A549 (cell line): Measurements from ENCODE around the gene HSPB7. TPM values are rescaled to one million over a fixed set of nuclear protein-coding genes. Genes with fewer than 3 reads are reported as not detected.

ENCODE experiments used
- ATAC-seq, 2 experiments: fragments of 200-7000 bp in 1 of 2; fragments of >200 bp in 1 of 2; cut with Nextera tagmentation in 1 of 2; cut with Tn5 transposase in 1 of 2; 3 replicates each; pipeline versions ENCODE4 v1.8.0 to v1.9.1; 2018 to 2020; ENCODE audit warnings: mild to moderate bottlenecking in 1 of 2, moderate library complexity in 1 of 2
- CTCF ChIA-PET: fragments of 300-600 bp; sonication (Branson Sonifier 250); formaldehyde crosslinking; extraction: SDS; loops from one replicate; lab custom pipeline; 2021; ENCODE audit warnings: antibody characterized with exemption, inconsistent platforms; lab: Yijun Ruan, JAX
- POLR2A ChIA-PET: fragments of 350-600 bp; formaldehyde crosslinking; extraction: SDS; loops from one replicate; lab custom pipeline; 2021; ENCODE audit warnings: antibody characterized with exemption, inconsistent platforms; lab: Yijun Ruan, JAX
- DNase-seq, 2 experiments: peaks; one replicate each; pipeline versions ENCODE4 v3.0.0 to v3.0.0-alpha.2; 2011 to 2016; ENCODE audit warnings: low read depth in 1 of 2, low spot score in 1 of 2
- FAIRE-seq: peaks from 2 replicates; lab custom pipeline; 2011; peaks lifted over from hg19 to GRCh38; lab: Jason Lieb, UNC
- H3K27ac ChIP-seq, 2 experiments: fragments of >200 bp; sonication (Bioruptor Twin); formaldehyde crosslinking; 3 replicates each; pipeline ENCODE4 v1.5.1; 2016 to 2017
- H3K4me1 ChIP-seq: fragments of >200 bp; sonication (Bioruptor Twin); formaldehyde crosslinking; 3 replicates; pipeline ENCODE4 v1.6.1; 2016
- H3K4me2 ChIP-seq: fragments of >200 bp; sonication (Bioruptor Twin); formaldehyde crosslinking; 3 replicates; pipeline ENCODE4 v1.6.1; 2016
- H3K4me3 ChIP-seq: fragments of >200 bp; sonication (Bioruptor Twin); formaldehyde crosslinking; 3 replicates; pipeline ENCODE4 v1.5.1; 2016
- H3K9me3 ChIP-seq: fragments of >200 bp; sonication (Bioruptor Twin); formaldehyde crosslinking; 3 replicates; pipeline ENCODE4 v1.6.1; 2016
- CBX2 ChIP-seq: fragments of 200-600 bp; sonication (generic); IDR thresholded peaks from 2 replicates; pipeline ENCODE4 v1.6.1; 2016; ENCODE audit warnings: low read depth, mild to moderate bottlenecking, borderline replicate concordance
- EHF ChIP-seq: fragments of 250-450 bp; sonication (Bioruptor Pico); IDR thresholded peaks from 2 replicates; pipeline ENCODE4 v1.5.0; 2020; ENCODE audit warnings: mild to moderate bottlenecking
- ELK1 ChIP-seq: fragments of 150-350 bp; IDR thresholded peaks from 2 replicates; pipeline ENCODE4 v1.6.1; 2014; ENCODE audit warnings: low read depth, mild to moderate bottlenecking, low read length
- FOSL2 ChIP-seq, 2 experiments: fragments of 450-650 bp in 1 of 2; fragments of >200 bp in 1 of 2; sonication (Bioruptor Twin) in 1 of 2; formaldehyde crosslinking; IDR thresholded peaks; 2 replicates each; pipeline versions ENCODE4 v1.5.0 to v1.6.1; 2016 to 2020; ENCODE audit warnings: mild to moderate bottlenecking in 1 of 2, moderate library complexity in 1 of 2
- HDAC2 ChIP-seq: fragments of 200-600 bp; sonication (generic); IDR thresholded peaks from 2 replicates; pipeline ENCODE4 v1.6.1; 2016
- HES2 ChIP-seq: fragments of >200 bp; sonication (Bioruptor Twin); formaldehyde crosslinking; IDR thresholded peaks from 2 replicates; pipeline ENCODE4 v1.6.1; 2016
- HMGXB4 ChIP-seq: fragments of 250-450 bp; sonication (Bioruptor Pico); IDR thresholded peaks from 2 replicates; pipeline ENCODE4 v1.5.0; 2021; ENCODE audit warnings: mild to moderate bottlenecking, moderate library complexity, borderline replicate concordance
- HOXB13 ChIP-seq: fragments of 250-450 bp; sonication (Bioruptor Pico); IDR thresholded peaks from 2 replicates; pipeline ENCODE4 v1.5.0; 2020; ENCODE audit warnings: low read depth, mild to moderate bottlenecking, moderate library complexity
- JUNB ChIP-seq: fragments of >200 bp; sonication (Bioruptor Twin); formaldehyde crosslinking; IDR thresholded peaks from 2 replicates; pipeline ENCODE4 v1.6.1; 2016
- KDM5A ChIP-seq: fragments of 200-600 bp; sonication (generic); IDR thresholded peaks from 2 replicates; pipeline ENCODE4 v1.6.1; 2016; ENCODE audit warnings: antibody characterized with exemption, mild to moderate bottlenecking
- NR3C1 ChIP-seq: fragments of >200 bp; sonication (Bioruptor Twin); formaldehyde crosslinking; IDR thresholded peaks from 3 replicates; pipeline ENCODE4 v1.6.1; 2017
- PHF8 ChIP-seq: fragments of 200-600 bp; sonication (generic); IDR thresholded peaks from 2 replicates; pipeline ENCODE4 v1.6.1; 2016; ENCODE audit warnings: low read depth, mild to moderate bottlenecking, antibody characterized with exemption, moderate library complexity, borderline replicate concordance
- POLR2A ChIP-seq: IDR thresholded peaks from 2 replicates; pipeline ENCODE4 v1.6.1; 2012; ENCODE audit warnings: mild to moderate bottlenecking, low read length
- POLR2AphosphoS2 ChIP-seq: conservative IDR thresholded peaks from 2 replicates; pipeline ENCODE4 v1.6.1; 2012; ENCODE audit warnings: low read length, improper control_type of control experiment, inconsistent platforms
- RAD21 ChIP-seq, 2 experiments: fragments of >200 bp in 1 of 2; sonication (Bioruptor Twin) in 1 of 2; formaldehyde crosslinking in 1 of 2; IDR thresholded peaks in 1 of 2; conservative IDR thresholded peaks in 1 of 2; 2 replicates in 1 of 2; 3 replicates in 1 of 2; pipeline ENCODE4 v1.6.1; 2012 to 2018; ENCODE audit warnings: inconsistent platforms in 1 of 2
- RARB ChIP-seq: fragments of 250-450 bp; sonication (Bioruptor Pico); IDR thresholded peaks from 2 replicates; pipeline ENCODE4 v1.8.0; 2021; ENCODE audit warnings: mild to moderate bottlenecking, moderate library complexity
- REST ChIP-seq: fragments of 200-600 bp; sonication (generic); IDR thresholded peaks from 2 replicates; pipeline ENCODE4 v1.6.1; 2016; ENCODE audit warnings: antibody characterized with exemption, mild to moderate bottlenecking, moderate library complexity
- RNF2 ChIP-seq: fragments of 200-600 bp; sonication (generic); IDR thresholded peaks from 2 replicates; pipeline ENCODE4 v1.6.1; 2016; ENCODE audit warnings: low read depth, mild to moderate bottlenecking, antibody characterized with exemption, moderate library complexity, borderline replicate concordance
- SMC3 ChIP-seq: fragments of >200 bp; sonication (Bioruptor Twin); formaldehyde crosslinking; IDR thresholded peaks from 3 replicates; pipeline ENCODE4 v1.6.1; 2018; ENCODE audit warnings: inconsistent platforms
- TFCP2L1 ChIP-seq: fragments of 250-450 bp; sonication (Bioruptor Pico); IDR thresholded peaks from 2 replicates; pipeline ENCODE4 v1.5.0; 2021; ENCODE audit warnings: mild to moderate bottlenecking
- USF2 ChIP-seq: fragments of 450-650 bp; IDR thresholded peaks from 2 replicates; pipeline ENCODE4 v1.6.1; 2014; ENCODE audit warnings: antibody characterized with exemption
- ZFP36 ChIP-seq: fragments of 450-650 bp; IDR thresholded peaks from 2 replicates; pipeline ENCODE4 v1.6.1; 2014; ENCODE audit warnings: borderline replicate concordance; ENCODE audit not compliant: partially characterized antibody
- ZNF302 ChIP-seq: fragments of 250-450 bp; sonication (Bioruptor Pico); IDR thresholded peaks from 2 replicates; pipeline ENCODE4 v1.9.0; 2021; ENCODE audit warnings: inconsistent platforms, mild to moderate bottlenecking, moderate library complexity
- WGBS: methylation state at CpG from one replicate; pipeline ENCODE4 v1.1.6; 2017; ENCODE audit errors: missing lambda C conversion rate; 5-methylcytosine and 5-hydroxymethylcytosine counted together
- polyA plus RNA-seq, 4 experiments: library from polyadenylated mRNA; depleted of rRNA in 3 of 4; stranded (reverse); fragments of >200 nt; fragmentation: RNase III in 1 of 4; extraction: RNeasy Plus Mini Kit Qiagen cat#74134 plus additional on column Dnase treatment in 1 of 4; gene quantifications; 2 replicates in 3 of 4; 3 replicates in 1 of 4; pipeline ENCODE4 v1.2.3, GENCODE V29; 2011 to 2017

Gene HSPB7
- polyA plus RNA-seq, 2 of the 4 experiments (the other 2 are of a cell fraction) = not detected

GRCh38 chr1:16065269-16065576, 47.4 kb upstream of the HSPB7 start:
- Histone ChIP-seq H3K27ac (no peak overlapping the region; a peak in 1 of 6 replicates), H3K4me2 (no peak overlapping the region), H3K4me3 (no peak overlapping the region), H3K4me1 (peaks cover 26% of the 10 kb centered on the region)
- ATAC-seq = no peak
- CTCF ChIA-PET = interaction anchor here (1.0 to 1.9 kb wide), 3 partner anchors 8 to 14 kb away, joined by 3 to 7 read pairs (median 4); partner anchors contain the start of gene FAM131C
- WGBS = 96% methylated on average over 8 of the region's 8 CpGs
- TF ChIP-seq JUNB (no peak), RAD21 (conservative IDR thresholded peaks at IDR 0.05 in 1 of 2, IDR thresholded peaks at IDR 0.05 in 1 of 2) (no peak), HMGXB4 (CRISPR knock-in tag) (no peak), KDM5A (no peak), USF2 (no peak), HDAC2 (no peak), CBX2 (no peak), HES2 (no peak), SMC3 (no peak)
- TF ChIP-seq, all 56 proteins: peak for 0
- no peak for FAIRE-seq
- DNase-seq = no peak
- no peaks in the 10 kb centered on the region for H3K9me3 ChIP-seq
- POLR2A ChIA-PET = no interaction called here

GRCh38 chr1:16064536-16065268, 46.9 kb upstream of the HSPB7 start:
- ChIA-PET CTCF (interaction anchor here (0.5 to 1.9 kb wide), 4 partner anchors 9 to 470 kb away, joined by 3 to 7 read pairs (median 4); partner anchors contain the start of gene FAM131C), POLR2A (no interaction called here)

More at GRCh38 chr1:16064536-16065268, 46.9 kb upstream of the HSPB7 start:
- Histone ChIP-seq H3K4me1 (peaks cover 26% of the 10 kb centered on the region), H3K27ac (no peak overlapping the region; a peak in 1 of 6 replicates), H3K4me2 (no peak overlapping the region), H3K4me3 (no peak overlapping the region), H3K9me3 (no peaks in the 10 kb centered on the region)
- 74% methylated on average over 13 of the region's 13 CpGs for WGBS
- FAIRE-seq (no peak), DNase-seq (no peak), ATAC-seq (peak in 1 of 2 experiments; percentile 10; a peak in 3 of 6 replicates)
- TF ChIP-seq TFCP2L1 (CRISPR knock-in tag) = no peak
- TF ChIP-seq ELK1 = no peak
- TF ChIP-seq HOXB13 = no peak
- TF ChIP-seq RNF2 = no peak
- TF ChIP-seq PHF8 = no peak
- TF ChIP-seq EHF (CRISPR knock-in tag) = no peak
- no peak for TF ChIP-seq KDM5A
- no peak for TF ChIP-seq POLR2AphosphoS2
- no peak for TF ChIP-seq ZNF302 (CRISPR knock-in tag)
- no peak for TF ChIP-seq RARB (CRISPR knock-in tag)
- no peak for TF ChIP-seq FOSL2 (IDR thresholded peaks at IDR 0.05)
- TF ChIP-seq FOSL2 (CRISPR knock-in tag; IDR thresholded peaks at IDR 0.05) = no peak
- no peak for TF ChIP-seq ZFP36
- no peak for TF ChIP-seq REST
- no peak for TF ChIP-seq NR3C1
- no peak for TF ChIP-seq POLR2A
